Measurements from ENCODE around the gene RIPOR2.

The RIPOR2 gene

GRCh38 chr6:24822696-24823095, 113.1 kb downstream of the RIPOR2 start:
- DNase-seq (ENCODE audit: low read depth in 2 of 3, low spot score in 1 of 3): no peak

- no peak for DNase-seq (ENCODE audit: low read depth in 2 of 3, low spot score in 1 of 3)
Measured at GRCh38 chr6:24821860-24822444, 113.8 kb downstream of the RIPOR2 start.

- no peak for DNase-seq (ENCODE audit: low read depth in 2 of 3, low spot score in 1 of 3)
Measured at GRCh38 chr6:24818346-24818745, 117.4 kb downstream of the RIPOR2 start.

GRCh38 chr6:24809728-24810127, 126.0 kb downstream of the RIPOR2 start:
- no peak for DNase-seq (ENCODE audit: low read depth in 2 of 3, low spot score in 1 of 3)

DNA sequence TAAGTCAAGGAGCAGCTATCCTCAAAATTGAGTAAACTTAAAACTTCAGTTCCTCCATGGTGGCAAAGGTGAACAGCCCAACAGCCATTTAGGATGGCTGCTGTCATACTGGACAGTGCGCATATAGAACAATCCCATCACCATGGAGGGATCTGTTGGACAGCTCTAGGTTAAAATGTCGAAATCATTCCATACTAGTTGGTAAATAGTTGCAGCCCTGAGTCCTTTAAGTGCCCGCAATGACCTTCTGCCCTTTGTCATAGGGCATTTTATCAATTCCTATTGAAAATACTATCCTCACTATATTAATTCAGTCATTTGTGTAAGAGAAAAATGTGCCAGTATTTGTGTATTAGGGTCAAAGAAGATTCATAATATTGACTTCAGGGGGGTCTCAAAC, 128.2 kb downstream of the RIPOR2 start:
- DNase-seq (ENCODE audit: low read depth in 2 of 3, low spot score in 1 of 3): no peak

GRCh38 chr6:24802271-24803059, 133.3 kb downstream of the RIPOR2 start:
- no peak for DNase-seq (ENCODE audit: low read depth in 2 of 3, low spot score in 1 of 3)

- DNase-seq (ENCODE audit: low read depth in 2 of 3, low spot score in 1 of 3): no peak
Measured at GRCh38 chr6:24799541-24799915, 136.2 kb downstream of the RIPOR2 start.

- no peak for DNase-seq (ENCODE audit: low read depth in 2 of 3, low spot score in 1 of 3)
Measured at GRCh38 chr6:24798740-24799540, 136.8 kb downstream of the RIPOR2 start, which contains the start of gene ARMH2. ARMH2 (minus strand) TSS chr6:24798917; CDS start chr6:24798857, 60 bp downstream.

DNA sequence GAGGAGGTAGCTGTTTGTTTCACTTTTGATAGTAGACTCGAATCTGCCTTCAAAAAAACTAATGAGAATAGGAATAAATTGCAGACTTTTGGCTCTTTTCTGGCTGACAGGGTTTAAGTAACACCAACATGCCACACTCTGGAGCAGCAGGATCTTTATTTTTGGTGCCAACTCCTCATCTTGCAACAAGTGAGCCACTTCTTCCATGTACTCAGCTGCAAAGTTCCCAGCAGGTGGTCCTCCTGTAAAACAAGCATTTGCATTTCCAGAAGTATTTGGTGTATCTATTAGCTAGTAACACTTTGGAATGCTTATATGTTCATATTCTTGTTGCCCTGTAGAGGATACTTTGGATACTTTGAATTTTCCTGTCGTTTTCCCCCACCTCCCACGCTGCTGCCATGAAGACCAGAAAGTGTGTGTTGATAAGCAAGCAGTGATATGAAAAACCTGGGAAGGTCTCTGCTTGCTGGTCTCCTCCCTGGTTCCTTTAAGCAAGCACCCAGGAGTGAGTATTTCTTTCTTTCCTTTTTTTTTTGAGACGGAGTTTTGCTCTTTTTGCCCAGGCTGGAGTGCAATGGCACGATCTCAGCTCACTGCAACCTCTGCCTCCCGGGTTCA, 138.1 kb downstream of the RIPOR2 start:
- DNase-seq (ENCODE audit: low read depth in 2 of 3, low spot score in 1 of 3): no peak

- DNase-seq (ENCODE audit: low read depth in 2 of 3, low spot score in 1 of 3): peak in 2 of 3 donors; percentile 6 to 19
Measured at GRCh38 chr6:24796616-24797290, 139.0 kb downstream of the RIPOR2 start.

DNA sequence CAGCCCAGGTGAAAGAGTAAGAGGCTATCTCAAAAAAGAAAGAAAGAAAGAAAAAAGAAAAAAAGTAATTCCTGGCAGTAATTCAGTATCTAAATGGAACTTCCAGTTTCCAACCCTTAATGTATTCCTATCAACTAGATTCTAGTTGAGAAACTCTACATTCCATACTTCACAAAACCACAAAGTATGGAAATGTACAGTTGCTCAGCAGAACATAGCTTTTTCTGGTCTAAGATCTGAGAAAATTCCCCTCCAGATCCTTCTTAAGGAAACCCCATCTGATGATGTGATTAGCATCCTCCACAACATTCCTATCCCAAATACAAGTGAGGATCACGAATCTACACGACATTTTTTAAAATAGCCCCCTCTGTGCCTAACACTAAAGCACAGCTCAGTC, 140.7 kb downstream of the RIPOR2 start:
- DNase-seq (ENCODE audit: low read depth in 2 of 3, low spot score in 1 of 3): no peak

DNA sequence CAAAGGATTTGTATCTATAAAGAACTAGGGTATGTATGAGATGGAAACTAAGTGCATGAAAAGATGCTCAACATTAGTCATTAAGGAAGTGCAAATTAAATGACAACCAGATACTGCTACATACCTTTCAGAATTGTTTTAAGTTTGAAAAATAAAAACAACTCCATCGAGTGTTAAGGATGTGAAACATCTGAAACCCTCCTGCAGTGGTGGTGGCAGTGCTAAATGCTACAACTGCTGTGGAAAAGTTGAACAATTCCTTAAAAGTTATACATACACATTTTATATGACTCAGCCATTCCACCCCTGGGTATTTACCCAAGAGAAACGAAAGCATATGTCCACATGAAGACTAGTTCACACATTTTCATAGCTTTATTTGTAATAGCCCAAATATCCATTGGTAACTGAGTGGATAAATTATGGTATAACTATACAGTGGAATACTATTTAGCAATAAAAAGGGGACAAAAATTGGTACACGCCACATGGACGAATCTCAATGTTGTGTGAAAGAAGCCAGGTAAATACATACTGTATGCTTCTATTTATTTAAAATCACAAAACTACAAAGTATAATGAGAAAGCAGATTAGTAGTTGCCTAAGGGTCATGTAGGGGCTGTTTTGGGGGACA, 147.6 kb downstream of the RIPOR2 start:
- DNase-seq (ENCODE audit: low read depth in 2 of 3, low spot score in 1 of 3): peak in 1 of 3 donors; percentile 6

GRCh38 chr6:24780206-24780605, 155.6 kb downstream of the RIPOR2 start:
- no peak for DNase-seq (ENCODE audit: low read depth in 2 of 3, low spot score in 1 of 3)

GRCh38 chr6:24779416-24780016, 156.2 kb downstream of the RIPOR2 start:
- DNase-seq (ENCODE audit: low read depth in 2 of 3, low spot score in 1 of 3): no peak

DNA sequence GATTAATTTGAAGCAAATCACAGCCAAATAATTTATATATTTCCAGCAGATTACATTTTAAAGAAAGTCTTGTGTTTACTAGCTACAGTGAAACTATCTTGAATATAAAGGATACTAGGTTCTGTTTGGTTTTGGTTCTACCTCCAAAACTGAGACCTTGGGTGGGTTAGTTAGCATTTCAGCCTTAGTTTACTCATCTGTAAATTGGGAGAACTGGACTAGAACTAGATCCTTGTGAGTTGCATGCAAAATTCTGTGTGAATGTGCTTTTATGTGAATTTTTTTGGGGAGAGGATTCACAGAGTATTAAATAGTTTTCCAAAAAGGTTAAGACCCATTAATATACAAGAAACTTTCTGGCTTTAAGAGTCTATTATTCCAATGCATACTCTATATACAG, 156.9 kb downstream of the RIPOR2 start:
- DNase-seq (ENCODE audit: low read depth in 2 of 3, low spot score in 1 of 3): no peak

DNA sequence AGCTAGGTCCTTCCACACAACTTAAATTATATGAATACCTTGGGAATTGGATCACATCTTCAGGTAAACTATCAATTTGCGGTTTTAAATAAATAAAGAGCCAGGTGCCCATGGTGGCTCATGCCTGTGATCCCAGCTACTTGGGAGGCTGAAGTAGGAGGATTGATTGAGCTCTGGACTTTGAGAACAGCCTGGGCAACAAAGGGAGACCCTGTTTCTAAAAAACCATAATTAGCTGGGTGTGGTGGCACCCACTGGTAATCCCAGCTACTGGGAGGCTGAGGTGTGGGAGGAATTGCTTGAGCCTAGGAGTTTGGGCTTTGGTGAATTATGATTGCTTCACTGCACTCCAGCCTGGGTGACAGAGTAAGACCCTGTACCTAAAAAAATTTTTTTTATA, 157.6 kb downstream of the RIPOR2 start:
- DNase-seq (ENCODE audit: low read depth in 2 of 3, low spot score in 1 of 3): no peak

GRCh38 chr6:24777227-24777626, 158.5 kb downstream of the RIPOR2 start:
- DNase-seq (ENCODE audit: low read depth in 2 of 3, low spot score in 1 of 3): no peak

GRCh38 chr6:24775520-24776058, 160.2 kb downstream of the RIPOR2 start:
- peak in 2 of 3 donors; percentile 24 to 25 for DNase-seq (ENCODE audit: low read depth in 2 of 3, low spot score in 1 of 3)

DNA sequence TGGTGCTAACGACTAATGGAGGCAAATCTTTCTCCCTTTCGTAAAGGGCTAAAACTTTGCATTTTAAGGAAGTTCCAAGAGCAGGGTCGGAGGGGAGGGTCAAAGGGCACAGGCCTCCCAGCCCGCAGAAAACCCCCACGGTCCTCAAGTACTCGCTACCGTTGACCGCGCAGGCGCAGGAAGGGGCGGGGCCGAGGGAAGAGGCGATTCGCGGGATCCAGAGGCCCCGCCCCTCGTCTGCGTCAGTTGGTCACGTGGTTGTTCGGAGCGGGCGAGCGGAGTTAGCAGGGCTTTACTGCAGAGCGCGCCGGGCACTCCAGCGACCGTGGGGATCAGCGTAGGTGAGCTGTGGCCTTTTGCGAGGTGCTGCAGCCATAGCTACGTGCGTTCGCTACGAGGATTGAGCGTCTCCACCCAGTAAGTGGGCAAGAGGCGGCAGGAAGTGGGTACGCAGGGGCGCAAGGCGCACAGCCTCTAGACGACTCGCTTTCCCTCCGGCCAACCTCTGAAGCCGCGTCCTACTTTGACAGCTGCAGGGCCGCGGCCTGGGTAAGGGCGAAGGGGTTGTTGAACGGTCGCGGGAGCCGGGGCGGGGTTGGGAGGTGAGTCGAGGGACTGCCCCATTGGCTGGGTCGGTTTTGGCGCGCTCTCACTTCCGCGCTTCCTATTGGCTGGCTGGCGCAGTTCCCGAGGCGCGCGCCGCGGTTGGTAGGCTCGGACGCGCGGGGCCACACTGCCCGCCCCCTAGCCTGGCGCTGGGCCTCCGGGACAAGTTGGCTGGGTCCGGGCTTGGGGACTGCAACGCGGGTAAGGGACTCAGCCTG, 160.9 kb downstream of the RIPOR2 start, which contains the start of gene GMNN:
Gene GMNN (plus strand): TSS at position 242 of the 824 bp plus-strand sequence. CDS start 2,310 bp downstream, outside the sequence.
- peak; percentile 94 to 99 (median 97) for DNase-seq (ENCODE audit: low read depth in 2 of 3, low spot score in 1 of 3)
